ENCODE measurements around the gene BTBD1.
A peak's percentile ranks its signal among the peaks of the same experiment; 100 is the strongest.
"Not testable (repeated sequence)": the region's sequence is repeated elsewhere in the genome, so short reads cannot be mapped to it uniquely, and the experiment has no call there.

The BTBD1 gene

DNA sequence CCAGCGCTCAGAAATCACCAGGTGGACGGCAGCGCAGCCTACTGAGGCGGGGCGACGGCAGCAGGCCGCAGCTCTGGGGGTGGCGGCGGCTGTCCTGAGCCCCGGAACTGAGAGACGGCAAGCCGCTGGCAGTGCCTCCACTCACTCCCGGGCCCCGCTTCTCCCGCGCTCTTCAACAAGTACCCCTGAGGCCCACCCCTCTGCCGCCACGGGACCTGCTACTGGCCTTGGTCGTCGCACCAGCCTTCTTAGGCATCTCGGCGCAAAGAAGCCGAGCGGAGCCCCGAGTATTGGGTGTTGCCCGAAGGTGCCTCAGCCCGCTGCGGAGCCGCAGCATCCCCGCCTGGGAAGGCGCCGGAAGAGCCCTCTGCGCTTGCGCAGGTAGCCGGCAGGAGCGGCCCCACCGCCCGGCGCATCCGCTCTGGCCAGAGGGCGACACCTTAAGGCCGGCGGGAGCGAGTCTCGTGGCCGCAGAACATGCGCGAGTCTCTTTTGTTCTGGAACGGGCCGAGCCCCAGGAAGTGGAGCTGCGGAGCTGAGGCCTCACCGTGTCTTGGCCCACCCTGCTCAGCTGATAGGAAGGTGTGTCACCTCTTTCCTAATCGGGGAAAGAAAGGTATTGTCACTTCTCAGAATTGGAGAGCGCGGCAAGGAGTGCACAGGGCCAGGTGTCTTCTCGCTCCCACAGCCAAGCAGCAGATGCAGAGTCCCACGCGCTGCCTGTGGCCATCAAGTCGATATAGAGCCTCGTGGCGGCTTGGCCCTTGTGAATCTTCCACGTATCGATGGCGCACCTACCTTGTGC lies 55.6 kb downstream of the BTBD1 start, which contains the start of gene C15orf40:
C15orf40 (minus strand) TSS at position 369 of the 805 bp plus-strand sequence; CDS start at position 337, 32 bp downstream.
- peak; percentile 92 for DNase-seq (ENCODE audit: low read depth)
- peak within 1 kb of the TSS; percentile 100 for H3K4me3 ChIP-seq (replicated peaks; ENCODE audit: low read depth, low read length)
- TF ChIP-seq, protein P1, sequence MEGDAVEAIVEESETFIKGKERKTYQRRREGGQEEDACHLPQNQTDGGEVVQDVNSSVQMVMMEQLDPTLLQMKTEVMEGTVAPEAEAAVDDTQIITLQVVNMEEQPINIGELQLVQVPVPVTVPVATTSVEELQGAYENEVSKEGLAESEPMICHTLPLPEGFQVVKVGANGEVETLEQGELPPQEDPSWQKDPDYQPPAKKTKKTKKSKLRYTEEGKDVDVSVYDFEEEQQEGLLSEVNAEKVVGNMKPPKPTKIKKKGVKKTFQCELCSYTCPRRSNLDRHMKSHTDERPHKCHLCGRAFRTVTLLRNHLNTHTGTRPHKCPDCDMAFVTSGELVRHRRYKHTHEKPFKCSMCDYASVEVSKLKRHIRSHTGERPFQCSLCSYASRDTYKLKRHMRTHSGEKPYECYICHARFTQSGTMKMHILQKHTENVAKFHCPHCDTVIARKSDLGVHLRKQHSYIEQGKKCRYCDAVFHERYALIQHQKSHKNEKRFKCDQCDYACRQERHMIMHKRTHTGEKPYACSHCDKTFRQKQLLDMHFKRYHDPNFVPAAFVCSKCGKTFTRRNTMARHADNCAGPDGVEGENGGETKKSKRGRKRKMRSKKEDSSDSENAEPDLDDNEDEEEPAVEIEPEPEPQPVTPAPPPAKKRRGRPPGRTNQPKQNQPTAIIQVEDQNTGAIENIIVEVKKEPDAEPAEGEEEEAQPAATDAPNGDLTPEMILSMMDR (IDR thresholded peaks at IDR 0.05; ENCODE audit: low read length, missing control alignments) = peak; percentile 56

GRCh38 chr15:83010709-83011270 lies 56.3 kb downstream of the BTBD1 start:
- TF ChIP-seq, protein P1 (IDR thresholded peaks at IDR 0.05; ENCODE audit: low read length, missing control alignments) = no peak
- peak overlapping the region; percentile 100 for H3K4me3 ChIP-seq (replicated peaks; ENCODE audit: low read depth, low read length)
- peak; percentile 88 for DNase-seq (ENCODE audit: low read depth)

- not testable (repeated sequence) for DNase-seq (ENCODE audit: low read depth); H3K4me3 ChIP-seq (replicated peaks; ENCODE audit: low read depth, low read length)
These were observed 66.4 kb downstream of the BTBD1 start for GRCh38 chr15:83000672-83001031.

GRCh38 chr15:82999905-83000671 lies 67.0 kb downstream of the BTBD1 start:
- DNase-seq (ENCODE audit: low read depth) = peak; percentile 74
- H3K4me3 ChIP-seq (replicated peaks; ENCODE audit: low read depth, low read length) = peak overlapping the region; percentile 35
- TF ChIP-seq, protein P1 (IDR thresholded peaks at IDR 0.05; ENCODE audit: low read length, missing control alignments) = peak; percentile 51

- TF ChIP-seq, protein P1 (IDR thresholded peaks at IDR 0.05; ENCODE audit: low read length, missing control alignments) = no peak
- H3K4me3 ChIP-seq (replicated peaks; ENCODE audit: low read depth, low read length) = no peak overlapping the region
- no peak for DNase-seq (ENCODE audit: low read depth)
These were observed 67.6 kb downstream of the BTBD1 start for GRCh38 chr15:82999426-82999825.

GRCh38 chr15:82995938-82996337 lies 71.1 kb downstream of the BTBD1 start:
- no peak overlapping the region for H3K4me3 ChIP-seq (replicated peaks; ENCODE audit: low read depth, low read length)
- TF ChIP-seq, protein P1 (IDR thresholded peaks at IDR 0.05; ENCODE audit: low read length, missing control alignments) = no peak
- DNase-seq (ENCODE audit: low read depth) = no peak

DNA sequence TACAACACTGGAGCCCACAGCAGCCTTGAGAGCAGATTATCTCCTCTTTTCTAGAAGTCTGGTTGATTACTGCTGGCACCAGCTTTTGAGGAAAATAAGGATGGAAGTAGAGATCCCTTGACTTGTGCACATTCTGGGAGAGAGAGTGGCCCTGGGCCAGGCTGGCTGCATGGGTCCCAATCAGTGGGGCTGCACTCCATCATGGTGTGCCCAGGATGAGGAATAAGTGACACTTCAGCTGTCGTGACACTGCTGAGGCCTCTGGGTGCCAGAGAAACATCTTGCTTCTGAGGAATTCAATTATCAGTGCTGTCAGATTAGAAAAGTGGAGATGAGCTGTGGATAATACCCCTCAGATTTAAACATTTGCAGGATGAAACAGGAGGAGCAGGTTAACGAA lies 72.0 kb downstream of the BTBD1 start:
- no peak for DNase-seq (ENCODE audit: low read depth)
- TF ChIP-seq, protein P1 (IDR thresholded peaks at IDR 0.05; ENCODE audit: low read length, missing control alignments) = no peak
- H3K4me3 ChIP-seq (replicated peaks; ENCODE audit: low read depth, low read length) = no peak overlapping the region
